H1 (cell line): ENCODE measurements around the gene CHTF18. TPM values are rescaled to one million over a fixed set of nuclear protein-coding genes. Genes with fewer than 3 reads are reported as not detected.

ENCODE experiments used
- CTCF ChIA-PET: fragments of 300-600 bp; sonication (Branson Sonifier 250); formaldehyde crosslinking; loops from one replicate; lab custom pipeline; 2021; ENCODE audit not compliant: partially characterized antibody; lab: Charles Lee
- POLR2A ChIA-PET: fragments of 300-600 bp; sonication (Branson Sonifier 250); formaldehyde crosslinking; loops from one replicate; lab custom pipeline; 2021; ENCODE audit warnings: inconsistent platforms; ENCODE audit not compliant: partially characterized antibody; lab: Charles Lee
- DNase-seq, 2 experiments: peaks; one replicate each; pipeline versions ENCODE4 v3.0.0 to v3.0.0-alpha.2; 2010 to 2022; ENCODE audit warnings: low spot score in 2 of 2, low read depth in 1 of 2, mixed read lengths in 1 of 2
- FAIRE-seq: peaks from 2 replicates; lab custom pipeline; 2011; peaks lifted over from hg19 to GRCh38; lab: Jason Lieb, UNC
- H2AFZ ChIP-seq: 2 replicates; pipeline ENCODE4 v1.8.1; 2012; ENCODE audit warnings: low read length, inconsistent platforms
- H2AK5ac ChIP-seq: 2 replicates; pipeline ENCODE4 v1.6.1; 2013; ENCODE audit warnings: low read depth, low read length
- H2BK120ac ChIP-seq: replicated peaks from 2 replicates; pipeline ENCODE3; 2013; ENCODE audit warnings: low read depth, low read length, inconsistent platforms
- H2BK12ac ChIP-seq: 2 replicates; pipeline ENCODE4 v1.6.1; 2013; ENCODE audit warnings: low read depth, low read length
- H2BK15ac ChIP-seq: 2 replicates; pipeline ENCODE4 v1.6.1; 2013; ENCODE audit warnings: low read length
- H2BK20ac ChIP-seq: 2 replicates; pipeline ENCODE4 v1.6.1; 2013; ENCODE audit warnings: low read length
- H2BK5ac ChIP-seq: 2 replicates; pipeline ENCODE4 v1.6.1; 2013; ENCODE audit warnings: low read depth, low read length
- H3K14ac ChIP-seq: 2 replicates; pipeline ENCODE4 v1.6.1; 2013; ENCODE audit warnings: inconsistent platforms; ENCODE audit not compliant: insufficient read length
- H3K18ac ChIP-seq: 2 replicates; pipeline ENCODE4 v1.6.1; 2013; ENCODE audit warnings: low read length; ENCODE audit errors: extremely low read depth
- H3K23ac ChIP-seq: 2 replicates; pipeline ENCODE4 v1.6.1; 2013; ENCODE audit warnings: inconsistent platforms; ENCODE audit not compliant: insufficient read length
- H3K23me2 ChIP-seq: 2 replicates; pipeline ENCODE4 v1.6.1; 2013; ENCODE audit warnings: low read depth, low read length
- H3K27ac ChIP-seq: 2 replicates; pipeline ENCODE4 v1.6.1; 2011; ENCODE audit warnings: low read depth, low read length, inconsistent platforms
- H3K27me3 ChIP-seq, 4 experiments: replicated peaks in 1 of 4; 1 replicate in 1 of 4; 2 replicates in 3 of 4; pipeline versions ENCODE4 v1.6.1 to v1.8.1; 2011 to 2013; ENCODE audit warnings: low read length in 3 of 4, mild to moderate bottlenecking in 3 of 4, inconsistent platforms in 2 of 4, mixed read lengths in 2 of 4, moderate library complexity in 1 of 4; ENCODE audit not compliant: control insufficient read depth in 3 of 4, insufficient read depth in 3 of 4; ENCODE audit errors: extremely low read depth in 1 of 4
- H3K36me3 ChIP-seq, 4 experiments: 2 replicates each; pipeline versions ENCODE4 v1.6.1 to v1.8.1; 2011 to 2013; ENCODE audit warnings: mild to moderate bottlenecking in 4 of 4, low read length in 3 of 4, moderate library complexity in 2 of 4, control low read depth in 1 of 4, inconsistent platforms in 1 of 4; ENCODE audit not compliant: insufficient read depth in 4 of 4, control insufficient read depth in 2 of 4
- H3K4ac ChIP-seq: replicated peaks from 2 replicates; pipeline ENCODE3; 2013; ENCODE audit warnings: low read length, low read depth, mixed read lengths, inconsistent platforms; ENCODE audit not compliant: insufficient read length
- H3K4me1 ChIP-seq, 4 experiments: replicated peaks in 1 of 4; 1 replicate in 1 of 4; 2 replicates in 3 of 4; pipeline versions ENCODE4 v1.6.1 to v1.8.1; 2011 to 2013; ENCODE audit warnings: low read length in 3 of 4, inconsistent platforms in 2 of 4, mixed read lengths in 1 of 4; ENCODE audit not compliant: insufficient read depth in 4 of 4, control insufficient read depth in 3 of 4
- H3K4me2 ChIP-seq, 2 experiments: 2 replicates each; pipeline versions ENCODE4 v1.6.1 to v1.8.1; 2011 to 2013; ENCODE audit warnings: low read depth in 2 of 2, low read length in 2 of 2, control low read depth in 1 of 2, inconsistent platforms in 1 of 2, mild to moderate bottlenecking in 1 of 2; ENCODE audit not compliant: insufficient read depth in 1 of 2
- H3K4me3 ChIP-seq, 4 experiments: fragments of 200-600, 300-600 bp in 1 of 4; sonication (generic), shearing (Covaris generic), sonication (Bioruptor Twin) in 1 of 4; 2 replicates each; pipeline versions ENCODE4 v1.5.1 to v1.8.1; 2011 to 2016; ENCODE audit warnings: low read length in 4 of 4, low read depth in 3 of 4, control low read depth in 2 of 4, inconsistent platforms in 2 of 4, mild to moderate bottlenecking in 2 of 4, mixed read lengths in 1 of 4, moderate library complexity in 1 of 4; ENCODE audit not compliant: insufficient read depth in 2 of 4; ENCODE audit errors: extremely low read depth in 1 of 4
- H3K56ac ChIP-seq: replicated peaks from 2 replicates; pipeline ENCODE3; 2013; ENCODE audit warnings: low read depth, mild to moderate bottlenecking, mixed read lengths, low read length, inconsistent platforms; ENCODE audit not compliant: insufficient read length
- H3K79me1 ChIP-seq: 2 replicates; pipeline ENCODE4 v1.6.1; 2013; ENCODE audit warnings: low read depth, low read length, control low read depth
- H3K79me2 ChIP-seq, 2 experiments: 2 replicates each; pipeline versions ENCODE4 v1.6.1 to v1.8.1; 2012 to 2013; ENCODE audit warnings: low read length in 2 of 2, mild to moderate bottlenecking in 2 of 2, inconsistent platforms in 1 of 2; ENCODE audit not compliant: insufficient read depth in 2 of 2, control insufficient read depth in 1 of 2
- H3K9ac ChIP-seq, 4 experiments: replicated peaks in 1 of 4; 1 replicate in 1 of 4; 2 replicates in 3 of 4; pipeline versions ENCODE4 v1.6.1 to v1.8.1; 2011 to 2013; ENCODE audit warnings: low read depth in 3 of 4, low read length in 3 of 4, control low read depth in 2 of 4, mild to moderate bottlenecking in 2 of 4, moderate library complexity in 2 of 4, inconsistent platforms in 1 of 4; ENCODE audit errors: extremely low read depth in 1 of 4
- H3K9me3 ChIP-seq, 2 experiments: 2 replicates each; pipeline versions ENCODE4 v1.6.1 to v1.8.1; 2012 to 2013; ENCODE audit warnings: mild to moderate bottlenecking in 2 of 2, moderate library complexity in 2 of 2, control low read depth in 1 of 2, inconsistent platforms in 1 of 2, low read depth in 1 of 2, low read length in 1 of 2, mixed read lengths in 1 of 2; ENCODE audit not compliant: insufficient read depth in 2 of 2
- H4K20me1 ChIP-seq, 2 experiments: replicated peaks in 1 of 2; 2 replicates each; pipeline versions ENCODE3 to v1.8.1; 2011 to 2013; ENCODE audit warnings: inconsistent platforms in 2 of 2, low read length in 2 of 2, mild to moderate bottlenecking in 1 of 2; ENCODE audit not compliant: insufficient read depth in 2 of 2, control insufficient read depth in 1 of 2
- H4K5ac ChIP-seq: 2 replicates; pipeline ENCODE4 v1.6.1; 2013; ENCODE audit warnings: low read length, low read depth, mixed read lengths, inconsistent platforms; ENCODE audit not compliant: insufficient read length
- H4K8ac ChIP-seq: 2 replicates; pipeline ENCODE4 v1.8.0; 2013; ENCODE audit warnings: mild to moderate bottlenecking, moderate library complexity, low read length, inconsistent platforms; ENCODE audit not compliant: insufficient read depth; ENCODE audit errors: extremely low read depth
- H4K91ac ChIP-seq: replicated peaks from 2 replicates; pipeline ENCODE3; 2013; ENCODE audit warnings: low read length, mixed read lengths, inconsistent platforms; ENCODE audit not compliant: insufficient read length
- E2F6 ChIP-seq: IDR thresholded peaks from 2 replicates; pipeline ENCODE4 v1.6.1; 2012; ENCODE audit warnings: inconsistent platforms
- GABPA ChIP-seq: IDR thresholded peaks from 2 replicates; pipeline ENCODE4 v1.6.1; 2011; ENCODE audit warnings: mild to moderate bottlenecking, low read length, moderate library complexity, borderline replicate concordance; ENCODE audit not compliant: insufficient read depth
- POLR2AphosphoS5 ChIP-seq: IDR thresholded peaks from 2 replicates; pipeline ENCODE4 v1.6.1; 2011; ENCODE audit warnings: low read depth, low read length
- RBBP5 ChIP-seq: IDR thresholded peaks from 2 replicates; pipeline ENCODE4 v1.7.1; 2012; ENCODE audit warnings: low read depth, mild to moderate bottlenecking, inconsistent platforms, low read length, moderate library complexity, borderline replicate concordance
- SIN3A ChIP-seq, 2 experiments: IDR thresholded peaks in 1 of 2; conservative IDR thresholded peaks in 1 of 2; 2 replicates each; pipeline ENCODE4 v1.6.1; 2011 to 2012; ENCODE audit warnings: low read length in 2 of 2, improper control_type of control experiment in 1 of 2, low read depth in 1 of 2, mild to moderate bottlenecking in 1 of 2
- SP4 ChIP-seq: IDR thresholded peaks from 2 replicates; pipeline ENCODE4 v1.6.1; 2012; ENCODE audit warnings: low read length, inconsistent platforms
- TAF1 ChIP-seq: IDR thresholded peaks from 2 replicates; pipeline ENCODE4 v1.6.1; 2011; ENCODE audit warnings: mild to moderate bottlenecking, low read depth, low read length
- WGBS, 2 experiments: shearing (Covaris generic) in 1 of 2; methylation state at CpG; one replicate each; pipeline versions ENCODE4 v1.1.6 to v1.1.7; 2013 to 2015; ENCODE audit warnings: low lambda C conversion rate in 2 of 2, mixed read lengths in 2 of 2, inconsistent platforms in 1 of 2, low coverage in 1 of 2, missing lambda C conversion rate in 1 of 2; ENCODE audit not compliant: insufficient replicate concordance in 2 of 2, insufficient coverage in 1 of 2, insufficient read length in 1 of 2; ENCODE audit errors: extremely low coverage in 1 of 2, missing lambda C conversion rate in 1 of 2; 5-methylcytosine and 5-hydroxymethylcytosine counted together
- long read RNA-seq, 2 experiments: library from RNA in 1 of 2; library from capped mRNA in 1 of 2; stranded (forward); transcript quantifications; one replicate each; pipeline ENCODE4 v2.0.0, GENCODE V29; 2021; ENCODE audit warnings: inconsistent platforms in 1 of 2
- polyA minus RNA-seq, 3 experiments: library from RNA; depleted of rRNA, polyadenylated mRNA; stranded (reverse); fragments of >200 nt; gene quantifications; 1 replicate in 2 of 3; 2 replicates in 1 of 3; pipeline ENCODE4 v1.2.3, GENCODE V29; 2011
- polyA plus RNA-seq, 7 experiments: library from polyadenylated mRNA; depleted of rRNA in 3 of 7; stranded (reverse) in 5 of 7; unstranded in 2 of 7; fragments of >200 nt in 5 of 7; fragments of 200-250 nt in 2 of 7; gene quantifications; 1 replicate in 5 of 7; 2 replicates in 1 of 7; 4 replicates in 1 of 7; pipeline versions ENCODE4 v1.2.1 to v1.2.3, GENCODE V29; 2011 to 2013; ENCODE audit warnings: missing spikeins in 2 of 7, mixed read lengths in 2 of 7
- total RNA-seq: library from RNA; stranded (reverse); fragmentation: NEBNext Ultra II Directional; extraction: Animal tissue kit (Norgen Biotek cat#: 25700); gene quantifications from 2 replicates; pipeline ENCODE4 v1.2.1, GENCODE V29; 2021

Gene CHTF18
- total RNA-seq = 98.3 and 104 TPM in 2 replicates
- 75.3 and 156 TPM in 2 replicates for polyA plus RNA-seq (2011; rRNA removed)
- polyA plus RNA-seq (2011; cell fraction: cytosol; rRNA removed) = 87.5 TPM
- 592 TPM for polyA plus RNA-seq (2011; cell fraction: nucleus; rRNA removed)
- 72.1 to 113 TPM (median 103 TPM) in 4 replicates for polyA plus RNA-seq (2012, experiment 1 of 2)
- 43.8 TPM for polyA plus RNA-seq (2012, experiment 2 of 2)
- 70.5 TPM for polyA plus RNA-seq (2013, experiment 1 of 2)
- polyA plus RNA-seq (2013, experiment 2 of 2) = 59.1 TPM
- polyA minus RNA-seq (2011; rRNA and poly(A)+ RNA removed) = 18.1 and 20.4 TPM in 2 replicates
- polyA minus RNA-seq (2011; cell fraction: cytosol; rRNA and poly(A)+ RNA removed) = 26.9 TPM
- polyA minus RNA-seq (2011; cell fraction: nucleus; rRNA and poly(A)+ RNA removed) = 90.8 TPM
- long read RNA-seq, experiment 1, partial matches to known transcripts = 4 of 6 reads
- long read RNA-seq, experiment 1, other reads (novel, unspliced or antisense) = 1 of 6 reads
- long read RNA-seq, experiment 2 = 0 reads

- CTCF ChIA-PET = interaction anchor here (1.0 to 13.7 kb wide), 4 partner anchors 23 to 66 kb away, joined by 3 to 424 read pairs (median 74); partner anchors contain the start of genes ANTKMT, CCDC78, CIAO3 and HAGHL
- peak; percentile 54 to 93 for DNase-seq
- no peak; the same call in 1 of the 2 replicates for TF ChIP-seq POLR2AphosphoS5
- peak; percentile 68 for TF ChIP-seq E2F6
- TF ChIP-seq RBBP5 = no peak
- TF ChIP-seq SIN3A (conservative IDR thresholded peaks at IDR 0.05 in 1 of 2, IDR thresholded peaks at IDR 0.05 in 1 of 2; ENCODE audit: low read depth in 1 of 2, low read length in 2 of 2) = peak in 1 of 2 experiments; percentile 57; a peak in 1 of 4 replicates
- 0 out of 2 replicates have a peak, but pooled peaks have one; percentile 15 for TF ChIP-seq GABPA
- peak; percentile 52; the same call in 1 of the 2 replicates for TF ChIP-seq SP4
- TF ChIP-seq TAF1 = peak; percentile 47
Measured at GRCh38 chr16:788399-789126, at the start of gene CHTF18. Gene CHTF18, plus strand, starts transcription at chr16:788620. Its CDS starts 65 bp downstream, at chr16:788685.

More at GRCh38 chr16:788399-789126, at the start of gene CHTF18:
- peak within 1 kb of the TSS; percentile 16 for H3K56ac ChIP-seq
- no peak within 1 kb of the TSS for H2BK15ac ChIP-seq
- H2AK5ac ChIP-seq = no peak within 1 kb of the TSS
- peaks cover 0 to 14% (median 6%) of the 10 kb centered on the region in 4 experiments; a peak in 4 of 7 replicates for H3K4me1 ChIP-seq
- no peaks in the 10 kb centered on the region for H3K9me3 ChIP-seq
- H3K4me2 ChIP-seq = peak within 1 kb of the TSS; percentile 63 to 95
- POLR2A ChIA-PET = interaction anchor here (0.7 to 4.4 kb wide), 15 partner anchors 8 to 386 kb away, joined by 3 to 24 read pairs (median 4); partner anchors contain the start of genes ANTKMT, CCDC78, GNG13 and JMJD8
- H3K4ac ChIP-seq = peak within 1 kb of the TSS; percentile 85
- H3K79me1 ChIP-seq = peaks cover 5% of the 10 kb centered on the region; the same call in 1 of the 2 replicates
- H3K27ac ChIP-seq = peak within 1 kb of the TSS; percentile 58; the same call in 1 of the 2 replicates
- peak within 1 kb of the TSS; percentile 76 to 98 (median 84) for H3K4me3 ChIP-seq
- peak within 1 kb of the TSS; percentile 60 to 88 (median 72) for H3K9ac ChIP-seq
- 2% methylated on average over 34 of the region's 97 CpGs; no CpG with 5 or more reads in 1 of the 2 experiments for WGBS, 2 experiments
- peak within 1 kb of the TSS; percentile 72 for H2BK120ac ChIP-seq
- H2AFZ ChIP-seq = no peak within 1 kb of the TSS
- peaks cover 0 to 16% of the 10 kb centered on the region in 2 experiments; a peak in 1 of 4 replicates for H3K79me2 ChIP-seq
- no peak within 1 kb of the TSS; the same call in 1 of the 2 replicates for H3K18ac ChIP-seq
- no peaks in the 10 kb centered on the region for H3K27me3 ChIP-seq
- H3K14ac ChIP-seq = no peak within 1 kb of the TSS
- peak within 1 kb of the TSS; percentile 71 for H4K8ac ChIP-seq
- peaks cover 6 to 30% of the 10 kb centered on the region in 2 experiments for H4K20me1 ChIP-seq
- H3K23me2 ChIP-seq = peaks cover 9% of the 10 kb centered on the region; the same call in 1 of the 2 replicates
- peak within 1 kb of the TSS; percentile 93 for H4K5ac ChIP-seq
- H2BK5ac ChIP-seq = peak within 1 kb of the TSS; percentile 52; the same call in 1 of the 2 replicates
- no peak within 1 kb of the TSS for H2BK20ac ChIP-seq
- H3K36me3 ChIP-seq = peaks cover 5 to 40% (median 14%) of the 10 kb centered on the region in 4 experiments; a peak in 5 of 8 replicates
- no peak for FAIRE-seq
- H3K23ac ChIP-seq = no peak within 1 kb of the TSS
- H4K91ac ChIP-seq = no peak within 1 kb of the TSS
- no peak within 1 kb of the TSS for H2BK12ac ChIP-seq
